GM19193 (cell line): Measurements from ENCODE around the gene KCMF1.

Experiments used
- POLR2A ChIP-seq: IDR thresholded peaks from 4 replicates; pipeline ENCODE4 v1.6.1; 2011; ENCODE audit not compliant: insufficient read depth, insufficient read length; ENCODE audit errors: extremely low read depth

KCMF1 gene

GRCh38 chr2:84970868-84971509 lies at the start of gene KCMF1:
TSS of gene KCMF1 (plus strand) at chr2:84971161. CDS start at chr2:84971452, 291 bp downstream.
- TF ChIP-seq POLR2A = no peak

- no peak for TF ChIP-seq POLR2A
These were observed 48.0 kb upstream of the KCMF1 start for GRCh38 chr2:84923009-84923408.

GRCh38 chr2:84924173-84925106 lies 46.5 kb upstream of the KCMF1 start:
- no peak for TF ChIP-seq POLR2A

GRCh38 chr2:84925336-84925723 lies 45.6 kb upstream of the KCMF1 start:
- no peak for TF ChIP-seq POLR2A

- TF ChIP-seq POLR2A = no peak
These were observed 45.1 kb upstream of the KCMF1 start for GRCh38 chr2:84925724-84926376.

- no peak for TF ChIP-seq POLR2A
These were observed 43.7 kb upstream of the KCMF1 start for GRCh38 chr2:84927275-84927627.

GRCh38 chr2:84931384-84931821 lies 39.6 kb upstream of the KCMF1 start:
- TF ChIP-seq POLR2A = no peak

GRCh38 chr2:84938194-84938879 lies 32.6 kb upstream of the KCMF1 start:
- no peak for TF ChIP-seq POLR2A

- peak; percentile 44 for TF ChIP-seq POLR2A
These were observed 31.4 kb upstream of the KCMF1 start for GRCh38 chr2:84939426-84940087.

- TF ChIP-seq POLR2A = no peak
These were observed 30.9 kb upstream of the KCMF1 start for GRCh38 chr2:84940088-84940470.

GRCh38 chr2:84940831-84941412 lies 30.0 kb upstream of the KCMF1 start:
- TF ChIP-seq POLR2A = no peak

- TF ChIP-seq POLR2A = no peak
These were observed 28.8 kb upstream of the KCMF1 start for GRCh38 chr2:84942166-84942565.

GRCh38 chr2:84942964-84943421 lies 28.0 kb upstream of the KCMF1 start:
- no peak for TF ChIP-seq POLR2A
